ENCODE data around the gene HMGXB4. TPM values are rescaled to one million over a fixed set of nuclear protein-coding genes. Genes with fewer than 3 reads are reported as not detected.

The HMGXB4 gene
- polyA plus RNA-seq, 2 of the 4 experiments (the other 2 are of a cell fraction) = 12.9 to 29.5 TPM

DNA sequence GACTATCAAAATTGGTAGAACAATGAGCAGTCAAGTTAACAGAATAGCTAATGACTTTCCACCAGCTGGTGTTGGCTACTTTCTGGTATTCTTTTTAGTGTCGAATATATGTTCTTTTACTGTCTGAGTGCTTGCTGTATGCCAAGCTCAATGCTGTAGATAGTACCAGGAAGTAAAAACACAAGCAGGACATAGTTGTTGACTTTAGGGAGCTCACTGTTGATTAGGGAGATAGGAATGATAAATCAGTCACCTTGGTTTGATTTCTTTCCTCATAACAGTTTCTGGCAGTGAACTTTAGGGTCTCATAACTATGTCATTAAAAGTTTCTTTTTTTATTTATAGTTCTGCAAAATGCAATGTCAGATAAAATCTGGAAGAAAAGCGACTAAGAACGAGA lies 9.0 kb downstream of the HMGXB4 start:
- POLR2A ChIA-PET = no interaction called here
- Histone ChIP-seq H3K27ac (no peak overlapping the region), H3K4me3 (no peak overlapping the region), H3K4me1 (no peaks in the 10 kb centered on the region), H3K4me2 (no peak overlapping the region), H3K9me3 (no peaks in the 10 kb centered on the region)
- ATAC-seq (no peak), DNase-seq (ENCODE audit: low read depth in 1 of 2, low spot score in 1 of 2) (no peak), FAIRE-seq (no peak)
- TF ChIP-seq, protein P1, sequence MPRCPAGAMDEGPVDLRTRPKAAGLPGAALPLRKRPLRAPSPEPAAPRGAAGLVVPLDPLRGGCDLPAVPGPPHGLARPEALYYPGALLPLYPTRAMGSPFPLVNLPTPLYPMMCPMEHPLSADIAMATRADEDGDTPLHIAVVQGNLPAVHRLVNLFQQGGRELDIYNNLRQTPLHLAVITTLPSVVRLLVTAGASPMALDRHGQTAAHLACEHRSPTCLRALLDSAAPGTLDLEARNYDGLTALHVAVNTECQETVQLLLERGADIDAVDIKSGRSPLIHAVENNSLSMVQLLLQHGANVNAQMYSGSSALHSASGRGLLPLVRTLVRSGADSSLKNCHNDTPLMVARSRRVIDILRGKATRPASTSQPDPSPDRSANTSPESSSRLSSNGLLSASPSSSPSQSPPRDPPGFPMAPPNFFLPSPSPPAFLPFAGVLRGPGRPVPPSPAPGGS (IDR thresholded peaks at IDR 0.05) = no peak
- TF ChIP-seq ZC3H11A (IDR thresholded peaks at IDR 0.05) (no peak), NR3C1 (IDR thresholded peaks at IDR 0.05) (no peak), ZSCAN20 (CRISPR knock-in tag; IDR thresholded peaks at IDR 0.05) (no peak), HOXB5 (CRISPR knock-in tag; IDR thresholded peaks at IDR 0.05) (no peak)
- TF ChIP-seq, protein P2, sequence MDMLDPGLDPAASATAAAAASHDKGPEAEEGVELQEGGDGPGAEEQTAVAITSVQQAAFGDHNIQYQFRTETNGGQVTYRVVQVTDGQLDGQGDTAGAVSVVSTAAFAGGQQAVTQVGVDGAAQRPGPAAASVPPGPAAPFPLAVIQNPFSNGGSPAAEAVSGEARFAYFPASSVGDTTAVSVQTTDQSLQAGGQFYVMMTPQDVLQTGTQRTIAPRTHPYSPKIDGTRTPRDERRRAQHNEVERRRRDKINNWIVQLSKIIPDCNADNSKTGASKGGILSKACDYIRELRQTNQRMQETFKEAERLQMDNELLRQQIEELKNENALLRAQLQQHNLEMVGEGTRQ (IDR thresholded peaks at IDR 0.05) = no peak
- 75% methylated on average over 3 of the region's 3 CpGs for WGBS (ENCODE audit: missing lambda C conversion rate)
- CTCF ChIA-PET = no interaction called here

DNA sequence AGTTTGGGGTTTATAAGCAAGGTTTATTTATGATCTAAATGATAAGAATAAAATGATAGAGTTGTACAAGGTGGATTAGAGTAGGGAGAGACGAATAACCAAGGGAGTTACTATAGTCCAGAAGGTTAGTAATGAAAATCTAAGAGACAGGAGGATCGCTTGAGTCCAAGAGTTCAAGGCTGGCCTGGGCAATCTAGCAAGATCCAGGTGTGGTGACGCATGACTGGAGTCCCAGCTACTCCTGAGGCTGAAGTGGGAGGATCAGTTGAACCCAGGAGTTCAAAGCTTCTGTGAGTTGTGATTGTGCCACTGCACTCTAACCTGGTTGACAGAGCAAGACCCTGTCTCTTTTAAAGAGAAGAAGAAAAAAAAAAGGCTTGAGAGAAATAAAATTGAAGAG lies 12.3 kb downstream of the HMGXB4 start:
- H3K4me3 ChIP-seq = no peak overlapping the region
- no peak for FAIRE-seq
- TF ChIP-seq, protein P3, sequence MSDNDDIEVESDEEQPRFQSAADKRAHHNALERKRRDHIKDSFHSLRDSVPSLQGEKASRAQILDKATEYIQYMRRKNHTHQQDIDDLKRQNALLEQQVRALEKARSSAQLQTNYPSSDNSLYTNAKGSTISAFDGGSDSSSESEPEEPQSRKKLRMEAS (IDR thresholded peaks at IDR 0.05) = no peak
- TF ChIP-seq, protein P4, sequence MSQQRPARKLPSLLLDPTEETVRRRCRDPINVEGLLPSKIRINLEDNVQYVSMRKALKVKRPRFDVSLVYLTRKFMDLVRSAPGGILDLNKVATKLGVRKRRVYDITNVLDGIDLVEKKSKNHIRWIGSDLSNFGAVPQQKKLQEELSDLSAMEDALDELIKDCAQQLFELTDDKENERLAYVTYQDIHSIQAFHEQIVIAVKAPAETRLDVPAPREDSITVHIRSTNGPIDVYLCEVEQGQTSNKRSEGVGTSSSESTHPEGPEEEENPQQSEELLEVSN (IDR thresholded peaks at IDR 0.05; ENCODE audit: borderline replicate concordance, low read depth) = no peak
- TF ChIP-seq RCOR1 (IDR thresholded peaks at IDR 0.05; ENCODE audit: low read depth, low read length) = no peak
- TF ChIP-seq, protein P5, sequence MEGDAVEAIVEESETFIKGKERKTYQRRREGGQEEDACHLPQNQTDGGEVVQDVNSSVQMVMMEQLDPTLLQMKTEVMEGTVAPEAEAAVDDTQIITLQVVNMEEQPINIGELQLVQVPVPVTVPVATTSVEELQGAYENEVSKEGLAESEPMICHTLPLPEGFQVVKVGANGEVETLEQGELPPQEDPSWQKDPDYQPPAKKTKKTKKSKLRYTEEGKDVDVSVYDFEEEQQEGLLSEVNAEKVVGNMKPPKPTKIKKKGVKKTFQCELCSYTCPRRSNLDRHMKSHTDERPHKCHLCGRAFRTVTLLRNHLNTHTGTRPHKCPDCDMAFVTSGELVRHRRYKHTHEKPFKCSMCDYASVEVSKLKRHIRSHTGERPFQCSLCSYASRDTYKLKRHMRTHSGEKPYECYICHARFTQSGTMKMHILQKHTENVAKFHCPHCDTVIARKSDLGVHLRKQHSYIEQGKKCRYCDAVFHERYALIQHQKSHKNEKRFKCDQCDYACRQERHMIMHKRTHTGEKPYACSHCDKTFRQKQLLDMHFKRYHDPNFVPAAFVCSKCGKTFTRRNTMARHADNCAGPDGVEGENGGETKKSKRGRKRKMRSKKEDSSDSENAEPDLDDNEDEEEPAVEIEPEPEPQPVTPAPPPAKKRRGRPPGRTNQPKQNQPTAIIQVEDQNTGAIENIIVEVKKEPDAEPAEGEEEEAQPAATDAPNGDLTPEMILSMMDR (IDR thresholded peaks at IDR 0.05) = no peak
- no peak for TF ChIP-seq HEYL (CRISPR knock-in tag; IDR thresholded peaks at IDR 0.05)
- TF ChIP-seq KDM1A (IDR thresholded peaks at IDR 0.05; ENCODE audit: low read depth) = no peak
- no peak for TF ChIP-seq SREBF2 (IDR thresholded peaks at IDR 0.05)
- TF ChIP-seq ZFP36 (IDR thresholded peaks at IDR 0.05; ENCODE audit: borderline replicate concordance, partially characterized antibody) = no peak
- TF ChIP-seq ZNF302 (CRISPR knock-in tag; IDR thresholded peaks at IDR 0.05) = no peak

DNA sequence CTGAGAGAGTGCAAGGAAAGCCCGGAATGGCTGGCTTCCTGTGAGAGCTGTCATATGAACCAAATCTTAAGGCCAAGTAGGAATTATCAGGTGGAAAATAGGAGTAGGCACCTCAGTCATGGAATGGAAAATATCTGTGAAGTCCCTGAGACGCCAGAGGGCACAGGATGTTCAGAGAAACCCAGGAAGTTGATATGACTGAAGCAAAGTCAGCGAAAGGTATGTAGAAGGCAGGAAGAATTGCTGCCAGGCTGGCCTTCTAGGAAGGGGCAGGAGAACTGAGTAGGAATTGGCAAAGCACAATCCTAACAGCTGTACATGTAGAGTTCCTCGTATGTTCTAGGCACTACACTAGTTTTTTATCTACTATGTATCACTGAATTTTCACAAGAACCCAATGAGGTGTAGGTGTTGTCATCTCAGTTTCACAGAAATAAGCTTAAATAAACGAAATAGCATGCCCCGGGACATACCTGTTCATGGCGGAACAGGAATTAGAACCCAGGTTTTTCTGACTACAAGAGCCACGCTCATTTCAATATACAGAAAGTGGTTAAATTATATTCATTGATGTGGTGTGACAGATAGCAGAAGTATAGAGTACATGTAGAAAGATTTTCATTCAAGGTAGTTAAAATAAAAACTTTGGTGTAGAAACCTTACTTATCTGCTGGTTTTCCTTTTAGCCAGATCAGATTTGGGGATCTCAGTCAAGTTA lies 17.0 kb downstream of the HMGXB4 start:
- no peak overlapping the region for H3K4me3 ChIP-seq
- ATAC-seq (no peak), DNase-seq (ENCODE audit: low read depth in 1 of 2, low spot score in 1 of 2) (no peak), FAIRE-seq (no peak)
- no peak for TF ChIP-seq FOSL2 (IDR thresholded peaks at IDR 0.05)
- TF ChIP-seq FOSL2 (CRISPR knock-in tag; IDR thresholded peaks at IDR 0.05) = no peak
- TF ChIP-seq PHF8 (IDR thresholded peaks at IDR 0.05; ENCODE audit: borderline replicate concordance, low read depth) = no peak
- TF ChIP-seq, protein P6, sequence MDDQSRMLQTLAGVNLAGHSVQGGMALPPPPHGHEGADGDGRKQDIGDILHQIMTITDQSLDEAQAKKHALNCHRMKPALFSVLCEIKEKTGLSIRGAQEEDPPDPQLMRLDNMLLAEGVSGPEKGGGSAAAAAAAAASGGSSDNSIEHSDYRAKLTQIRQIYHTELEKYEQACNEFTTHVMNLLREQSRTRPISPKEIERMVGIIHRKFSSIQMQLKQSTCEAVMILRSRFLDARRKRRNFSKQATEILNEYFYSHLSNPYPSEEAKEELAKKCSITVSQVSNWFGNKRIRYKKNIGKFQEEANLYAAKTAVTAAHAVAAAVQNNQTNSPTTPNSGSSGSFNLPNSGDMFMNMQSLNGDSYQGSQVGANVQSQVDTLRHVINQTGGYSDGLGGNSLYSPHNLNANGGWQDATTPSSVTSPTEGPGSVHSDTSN (IDR thresholded peaks at IDR 0.05) = no peak
- no peaks in the 10 kb centered on the region for H3K4me1 ChIP-seq
- CTCF ChIA-PET = no interaction called here
- H3K27ac ChIP-seq = no peak overlapping the region
- WGBS (ENCODE audit: missing lambda C conversion rate) = 93% methylated on average over 8 of the region's 8 CpGs
- no peaks in the 10 kb centered on the region for H3K9me3 ChIP-seq
- POLR2A ChIA-PET = no interaction called here
- no peak overlapping the region for H3K4me2 ChIP-seq

More for the DNA sequence above, 12.3 kb downstream of the HMGXB4 start:
- no peak for DNase-seq (ENCODE audit: low read depth in 1 of 2, low spot score in 1 of 2)
- no peak for ATAC-seq
- ChIA-PET POLR2A (no interaction called here), CTCF (no interaction called here)
- no peaks in the 10 kb centered on the region for H3K4me1 ChIP-seq
- WGBS (ENCODE audit: missing lambda C conversion rate) = 97% methylated on average over 3 of the region's 3 CpGs
- no peak overlapping the region for H3K4me2 ChIP-seq
- H3K9me3 ChIP-seq = no peaks in the 10 kb centered on the region
- no peak overlapping the region for H3K27ac ChIP-seq

Data from A549 (cell line).